Measurements from ENCODE around the gene AASS. TPM values are rescaled to one million over a fixed set of nuclear protein-coding genes. Genes with fewer than 3 reads are reported as not detected.
A peak's percentile ranks its signal among the peaks of the same experiment; 100 is the strongest.
"Not testable (repeated sequence)": the region's sequence is repeated elsewhere in the genome, so short reads cannot be mapped to it uniquely, and the experiment has no call there.

The AASS gene
- total RNA-seq = 1 to 10 TPM; 1.9 to 2.2 TPM

DNA sequence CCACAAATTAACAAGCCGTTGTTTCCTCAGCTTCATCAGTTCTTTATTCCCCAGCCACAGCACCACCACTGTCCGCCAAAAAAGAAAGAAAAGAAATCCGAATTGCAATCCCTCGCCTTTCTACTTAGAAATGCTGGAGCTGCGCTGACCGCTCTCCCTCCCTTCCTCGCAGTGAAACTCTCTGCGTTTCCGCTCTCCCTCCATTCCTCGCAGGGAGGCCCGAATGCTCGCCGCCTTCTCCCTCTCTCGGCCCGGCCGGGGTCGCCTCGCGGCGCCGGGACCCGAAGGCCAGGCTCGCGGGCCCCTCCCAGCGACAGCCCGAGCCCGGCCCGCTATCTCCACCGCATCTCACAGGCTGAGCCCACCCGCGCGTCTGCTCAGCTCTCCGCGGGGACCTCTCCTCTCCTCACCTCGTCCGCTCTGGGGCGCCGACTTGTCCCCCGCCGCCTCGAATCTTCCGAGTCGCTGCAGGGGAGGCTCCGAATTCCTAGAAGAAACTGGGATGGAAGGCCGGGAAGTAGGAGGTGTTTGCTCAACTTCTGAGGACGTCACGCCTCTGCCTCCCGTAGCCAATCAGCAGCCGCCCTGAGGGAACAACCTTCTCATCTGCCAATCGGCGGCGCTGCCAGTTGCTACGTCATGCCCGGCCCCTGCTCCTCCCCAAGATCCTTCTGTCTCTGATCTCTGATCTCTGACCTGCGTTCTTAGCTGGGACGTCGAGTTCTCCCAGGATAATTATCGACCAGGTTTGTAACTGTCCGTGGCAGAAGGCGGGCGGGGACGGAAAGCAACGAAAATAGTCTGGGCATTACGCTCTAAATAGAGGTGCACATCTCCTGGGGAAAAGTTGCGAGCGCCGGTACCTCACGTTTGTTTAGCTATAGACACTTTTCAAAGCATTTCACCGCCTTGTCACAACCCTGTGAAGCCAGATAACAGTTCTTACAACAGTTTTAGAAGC, at the start of gene AASS:
AASS (minus strand) TSS at position 499 of the 961 bp plus-strand sequence. CDS start 10,523 bp downstream, outside the sequence.
- intact Hi-C loops (cut with micrococcal nuclease) = loop anchor here (10.0 kb wide), 1 partner anchor 749 kb away; the partner anchor contains the start of gene FAM3C
- Mint-ChIP-seq H3K27me3 (ENCODE audit: low read depth) (peaks cover 38% of the 10 kb centered on the region), H3K27ac (peak within 1 kb of the TSS; percentile 60), H3K4me1 (ENCODE audit: low read depth) (peaks cover 19% of the 10 kb centered on the region), H3K36me3 (ENCODE audit: low read depth) (no peaks in the 10 kb centered on the region), H3K4me3 (peak within 1 kb of the TSS; percentile 88), H3K9me3 (no peaks in the 10 kb centered on the region)
- CTCF ChIA-PET = interaction anchor here (0.6 to 0.9 kb wide), 2 partner anchors 49 to 80 kb away, joined by 3 read pairs; no protein-coding TSS in a partner anchor
- peak; percentile 83 for DNase-seq

- Mint-ChIP-seq H3K9me3 (peaks cover 10% of the 10 kb centered on the region), H3K27me3 (ENCODE audit: low read depth) (no peaks in the 10 kb centered on the region), H3K27ac (no peak overlapping the region), H3K4me1 (ENCODE audit: low read depth) (no peaks in the 10 kb centered on the region), H3K36me3 (ENCODE audit: low read depth) (no peaks in the 10 kb centered on the region), H3K4me3 (no peak overlapping the region)
- DNase-seq = no peak
- CTCF ChIA-PET = no interaction called here
- intact Hi-C loops (cut with micrococcal nuclease) = no loop called here
Measured at GRCh38 chr7:122188785-122189184, 44.7 kb upstream of the AASS start.

DNA sequence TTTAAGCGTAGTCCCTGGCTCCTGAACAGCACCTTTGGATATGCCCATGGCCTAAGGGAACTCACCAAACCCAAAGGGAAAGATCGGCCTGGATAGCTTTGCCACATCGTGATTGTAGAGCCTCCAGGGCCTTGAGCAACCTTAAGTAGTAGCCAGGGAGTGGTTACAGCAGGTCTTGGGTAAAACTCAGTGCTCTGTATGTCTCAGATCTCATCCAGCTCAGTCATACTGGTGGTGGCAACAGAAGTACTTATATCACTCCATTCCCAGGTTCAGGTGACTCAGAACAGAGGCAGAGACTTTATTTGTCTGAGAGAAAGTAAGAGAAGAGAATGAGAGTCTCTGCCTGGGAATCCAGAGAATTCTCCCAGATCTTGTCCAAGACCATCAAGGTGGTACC, 39.1 kb upstream of the AASS start:
- intact Hi-C loops (cut with micrococcal nuclease) = no loop called here
- Mint-ChIP-seq H3K4me1 (ENCODE audit: low read depth) (no peaks in the 10 kb centered on the region), H3K9me3 (no peaks in the 10 kb centered on the region), H3K27ac (no peak overlapping the region), H3K4me3 (no peak overlapping the region), H3K27me3 (ENCODE audit: low read depth) (no peaks in the 10 kb centered on the region), H3K36me3 (ENCODE audit: low read depth) (no peaks in the 10 kb centered on the region)
- CTCF ChIA-PET = no interaction called here
- no peak for DNase-seq

- Mint-ChIP-seq H3K4me3 (no peak overlapping the region), H3K9me3 (no peaks in the 10 kb centered on the region), H3K36me3 (ENCODE audit: low read depth) (no peaks in the 10 kb centered on the region), H3K27ac (no peak overlapping the region), H3K27me3 (ENCODE audit: low read depth) (no peaks in the 10 kb centered on the region), H3K4me1 (ENCODE audit: low read depth) (no peaks in the 10 kb centered on the region)
- no peak for DNase-seq
- intact Hi-C loops (cut with micrococcal nuclease) = no loop called here
- CTCF ChIA-PET = no interaction called here
Measured at GRCh38 chr7:122182081-122182480, 38.0 kb upstream of the AASS start.

- DNase-seq; H3K9me3 Mint-ChIP-seq; H3K36me3 Mint-ChIP-seq (ENCODE audit: low read depth); CTCF ChIA-PET; intact Hi-C loops (cut with micrococcal nuclease); H3K4me1 Mint-ChIP-seq (ENCODE audit: low read depth); H3K27me3 Mint-ChIP-seq (ENCODE audit: low read depth); H3K4me3 Mint-ChIP-seq; H3K27ac Mint-ChIP-seq: not testable (repeated sequence)
Measured at GRCh38 chr7:122172144-122172543, 28.1 kb upstream of the AASS start.

DNA sequence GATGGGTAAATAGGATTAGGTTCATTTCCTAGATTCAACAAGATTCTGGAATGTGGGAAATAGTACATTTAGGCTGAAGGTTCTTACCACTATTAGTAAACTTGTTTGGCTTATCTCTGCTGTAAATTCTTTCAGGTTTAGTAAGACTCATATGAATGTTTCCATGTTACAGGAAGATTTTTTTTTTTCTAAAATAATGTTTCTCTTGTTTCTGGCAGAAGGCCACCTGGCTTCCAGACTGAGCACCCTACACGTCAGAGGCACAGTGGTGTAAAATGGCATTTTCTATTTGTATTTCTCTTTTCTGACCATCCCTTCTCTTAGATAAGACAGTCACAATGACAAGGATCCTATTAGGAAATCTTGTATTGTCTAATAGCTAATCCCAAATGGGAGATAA, 22.7 kb upstream of the AASS start:
- DNase-seq = no peak
- Mint-ChIP-seq H3K36me3 (ENCODE audit: low read depth) (no peaks in the 10 kb centered on the region), H3K27me3 (ENCODE audit: low read depth) (no peaks in the 10 kb centered on the region), H3K4me3 (no peak overlapping the region), H3K27ac (no peak overlapping the region), H3K9me3 (no peaks in the 10 kb centered on the region), H3K4me1 (ENCODE audit: low read depth) (no peaks in the 10 kb centered on the region)
- CTCF ChIA-PET = no interaction called here
- intact Hi-C loops (cut with micrococcal nuclease) = no loop called here

- no peak overlapping the region for H3K4me3 Mint-ChIP-seq
- no peaks in the 10 kb centered on the region for H3K27me3 Mint-ChIP-seq (ENCODE audit: low read depth)
- CTCF ChIA-PET = no interaction called here
- no peaks in the 10 kb centered on the region for H3K4me1 Mint-ChIP-seq (ENCODE audit: low read depth)
- H3K36me3 Mint-ChIP-seq (ENCODE audit: low read depth) = no peaks in the 10 kb centered on the region
- intact Hi-C loops (cut with micrococcal nuclease) = no loop called here
- no peaks in the 10 kb centered on the region for H3K9me3 Mint-ChIP-seq
- no peak for DNase-seq
- H3K27ac Mint-ChIP-seq = no peak overlapping the region
Measured at GRCh38 chr7:122166275-122166674, 22.2 kb upstream of the AASS start.

DNA sequence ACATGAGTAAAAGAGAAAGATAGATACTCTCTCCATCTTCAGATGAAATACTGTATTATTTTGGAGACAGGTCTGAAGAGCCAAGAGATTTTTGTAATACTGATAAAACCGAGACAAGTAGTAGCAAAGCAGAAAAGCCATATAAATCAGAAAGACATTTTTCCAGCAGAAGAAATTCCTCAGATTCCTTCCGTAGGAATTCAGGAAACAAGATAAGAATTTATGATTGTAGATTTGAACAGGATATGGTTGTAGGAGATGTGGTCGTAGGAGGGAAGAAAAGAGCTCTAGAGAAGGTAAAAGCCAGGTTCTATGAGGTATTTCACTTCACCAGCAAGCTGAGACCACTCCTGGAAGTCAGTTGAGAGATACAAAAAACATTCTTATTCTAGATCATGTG, 17.6 kb upstream of the AASS start:
- Mint-ChIP-seq H3K36me3 (ENCODE audit: low read depth) (no peaks in the 10 kb centered on the region), H3K27me3 (ENCODE audit: low read depth) (no peaks in the 10 kb centered on the region), H3K9me3 (no peaks in the 10 kb centered on the region), H3K4me1 (ENCODE audit: low read depth) (no peaks in the 10 kb centered on the region), H3K27ac (no peak overlapping the region), H3K4me3 (no peak overlapping the region)
- intact Hi-C loops (cut with micrococcal nuclease) = no loop called here
- DNase-seq = no peak
- CTCF ChIA-PET = interaction anchor here (0.7 kb wide), 1 partner anchor 916 kb away, joined by 4 read pairs; no protein-coding TSS in a partner anchor

GRCh38 chr7:122155566-122155965, 11.5 kb upstream of the AASS start:
- no peaks in the 10 kb centered on the region for H3K36me3 Mint-ChIP-seq (ENCODE audit: low read depth)
- H3K4me1 Mint-ChIP-seq (ENCODE audit: low read depth) = no peaks in the 10 kb centered on the region
- CTCF ChIA-PET = no interaction called here
- peaks cover 6% of the 10 kb centered on the region for H3K27me3 Mint-ChIP-seq (ENCODE audit: low read depth)
- H3K4me3 Mint-ChIP-seq = no peak overlapping the region
- intact Hi-C loops (cut with micrococcal nuclease) = no loop called here
- peaks cover 3% of the 10 kb centered on the region for H3K9me3 Mint-ChIP-seq
- DNase-seq = no peak
- H3K27ac Mint-ChIP-seq = no peak overlapping the region

DNA sequence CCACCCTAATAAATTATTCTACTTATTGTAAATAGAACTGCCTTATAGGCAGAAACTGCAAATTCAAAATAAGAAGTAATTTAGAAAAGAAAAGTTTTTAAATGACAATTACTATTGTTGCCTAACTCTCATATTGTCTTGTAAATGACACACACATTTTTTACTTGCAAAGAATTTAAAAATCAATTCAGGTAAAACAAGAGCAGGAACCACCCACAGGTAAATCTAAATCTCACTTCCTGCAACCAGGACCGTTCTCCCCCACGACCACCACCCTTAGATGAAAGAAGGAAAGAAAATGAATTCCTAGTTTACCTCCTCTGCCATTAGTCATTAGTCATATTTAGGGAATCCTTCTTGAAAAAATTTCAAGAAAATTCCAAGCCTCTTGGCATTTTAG, 4.8 kb upstream of the AASS start:
- H3K36me3 Mint-ChIP-seq (ENCODE audit: low read depth) = no peaks in the 10 kb centered on the region
- H3K27ac Mint-ChIP-seq = no peak overlapping the region
- intact Hi-C loops (cut with micrococcal nuclease) = loop anchor here (10.0 kb wide), 1 partner anchor 754 kb away; the partner anchor contains the start of gene FAM3C

GRCh38 chr7:122148081-122148480, 4.0 kb upstream of the AASS start:
- Mint-ChIP-seq H3K27me3 (ENCODE audit: low read depth) (peaks cover 29% of the 10 kb centered on the region), H3K27ac (no peak overlapping the region), H3K36me3 (ENCODE audit: low read depth) (no peaks in the 10 kb centered on the region), H3K4me3 (no peak overlapping the region), H3K9me3 (peaks cover 2% of the 10 kb centered on the region), H3K4me1 (ENCODE audit: low read depth) (peaks cover 17% of the 10 kb centered on the region)
- DNase-seq = no peak
- CTCF ChIA-PET = no interaction called here
- intact Hi-C loops (cut with micrococcal nuclease) = loop anchor here (10.0 kb wide), 1 partner anchor 753 kb away; the partner anchor contains the start of gene FAM3C

More for the DNA sequence above, 4.8 kb upstream of the AASS start:
- Mint-ChIP-seq H3K27me3 (ENCODE audit: low read depth) (peaks cover 24% of the 10 kb centered on the region), H3K9me3 (peaks cover 3% of the 10 kb centered on the region), H3K4me1 (ENCODE audit: low read depth) (peaks cover 11% of the 10 kb centered on the region), H3K4me3 (no peak overlapping the region)
- CTCF ChIA-PET = no interaction called here
- DNase-seq = no peak

DNA sequence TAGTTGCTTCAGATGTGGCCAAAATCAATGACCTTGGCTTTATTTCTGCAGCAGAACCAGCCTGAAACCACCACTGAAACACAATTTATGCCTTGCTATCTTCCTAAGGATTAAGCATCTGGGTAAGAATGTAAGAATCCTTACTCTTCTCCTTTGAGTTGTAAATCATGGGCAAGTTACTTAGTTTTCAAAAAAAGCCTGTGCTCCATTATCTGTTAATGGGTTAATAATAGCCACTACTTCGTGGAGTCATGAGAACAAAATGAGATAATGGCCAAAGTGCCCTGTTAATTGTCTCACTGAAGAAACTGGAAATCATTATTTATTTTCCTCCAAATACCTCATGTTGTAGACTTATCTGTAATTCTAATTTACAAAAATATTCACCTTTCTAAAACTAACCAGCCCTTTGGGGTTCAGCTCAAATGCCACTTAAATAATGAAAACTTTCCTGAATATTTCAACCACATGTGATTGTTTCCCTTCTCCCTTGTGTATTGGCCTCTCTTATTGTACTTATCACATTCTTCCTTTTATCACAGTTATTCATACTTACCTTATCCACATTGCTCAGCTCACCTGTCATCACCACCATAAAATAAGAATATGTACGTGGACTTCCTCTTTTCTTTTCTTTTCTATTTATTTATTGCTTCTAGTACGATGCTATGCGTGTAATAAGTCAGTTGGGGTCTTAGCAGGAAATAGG, 2.0 kb upstream of the AASS start:
- CTCF ChIA-PET = no interaction called here
- Mint-ChIP-seq H3K36me3 (ENCODE audit: low read depth) (no peaks in the 10 kb centered on the region), H3K27ac (no peak overlapping the region), H3K9me3 (no peaks in the 10 kb centered on the region), H3K4me1 (ENCODE audit: low read depth) (peaks cover 19% of the 10 kb centered on the region), H3K27me3 (ENCODE audit: low read depth) (peaks cover 38% of the 10 kb centered on the region), H3K4me3 (no peak overlapping the region)
- intact Hi-C loops (cut with micrococcal nuclease) = loop anchor here (10.0 kb wide), 1 partner anchor 751 kb away; the partner anchor contains the start of gene FAM3C
- DNase-seq = no peak

Data from activated naive CD4-positive, alpha-beta T cell treated with anti-CD3 and anti-CD28 coated beads for 36 hours (primary cell).